GM23338 (cell line): Measurements from ENCODE around the gene GRAMD2B. TPM values are rescaled to one million over a fixed set of nuclear protein-coding genes. Genes with fewer than 3 reads are reported as not detected.

ENCODE experiments used
- ATAC-seq: fragments of 200-7000 bp; cut with Tn5 transposase; 3 replicates; pipeline ENCODE4 v1.9.1; 2020
- DNase-seq: peaks from one replicate; pipeline ENCODE4 v3.0.0-alpha.2; 2015; ENCODE audit warnings: low spot score
- H2AFZ ChIP-seq: fragments of 200-600 bp; sonication (generic); 2 replicates; pipeline ENCODE4 v1.8.0; 2016; ENCODE audit warnings: antibody characterized with exemption, mild to moderate bottlenecking, moderate library complexity
- H3F3A ChIP-seq: fragments of 200-600 bp; sonication (generic); replicated peaks from 2 replicates; pipeline ENCODE4 v1.8.0; 2017; ENCODE audit warnings: antibody characterized with exemption, mixed run types, low read depth
- H3K27ac ChIP-seq: fragments of 200-600 bp; sonication (generic); 2 replicates; pipeline ENCODE4 v1.6.1; 2016; ENCODE audit warnings: low read depth
- H3K27me3 ChIP-seq: fragments of 200-600 bp; sonication (generic); 2 replicates; pipeline ENCODE4 v1.8.0; 2016; ENCODE audit warnings: mild to moderate bottlenecking, mixed run types, moderate library complexity; ENCODE audit not compliant: insufficient read depth
- H3K36me3 ChIP-seq: fragments of 200-600 bp; sonication (generic); 2 replicates; pipeline ENCODE4 v1.8.0; 2016; ENCODE audit warnings: mild to moderate bottlenecking; ENCODE audit not compliant: insufficient read depth
- H3K4me1 ChIP-seq: fragments of 200-600 bp; sonication (generic); 2 replicates; pipeline ENCODE4 v1.8.0; 2016; ENCODE audit warnings: mild to moderate bottlenecking, moderate library complexity; ENCODE audit not compliant: insufficient read depth
- H3K4me2 ChIP-seq: fragments of 200-600 bp; sonication (generic); 2 replicates; pipeline ENCODE4 v1.7.1; 2017; ENCODE audit warnings: mixed run types
- H3K4me3 ChIP-seq: fragments of 200-600 bp; sonication (generic); 2 replicates; pipeline ENCODE4 v1.6.1; 2016; ENCODE audit warnings: mixed run types
- H3K79me2 ChIP-seq: fragments of 200-600 bp; sonication (generic); replicated peaks from 2 replicates; pipeline ENCODE4 v1.8.0; 2017; ENCODE audit warnings: mild to moderate bottlenecking; ENCODE audit not compliant: insufficient read depth
- H3K9me2 ChIP-seq: fragments of 200-600 bp; sonication (generic); 2 replicates; pipeline ENCODE4 v1.8.0; 2017; ENCODE audit not compliant: insufficient read depth
- H4K20me1 ChIP-seq: fragments of 200-600 bp; sonication (generic); replicated peaks from 2 replicates; pipeline ENCODE4 v1.8.0; 2017; ENCODE audit warnings: mild to moderate bottlenecking; ENCODE audit not compliant: insufficient read depth
- H3K27ac Mint-ChIP-seq: 2 replicates; pipeline ENCODE4 v1.8.0; 2020; ENCODE audit warnings: inconsistent platforms, mild to moderate bottlenecking, moderate library complexity, mixed read lengths
- H3K27me3 Mint-ChIP-seq: 3 replicates; pipeline ENCODE4 v1.8.0; 2022; ENCODE audit warnings: low read depth, mild to moderate bottlenecking, moderate library complexity, mixed read lengths, inconsistent platforms; ENCODE audit not compliant: insufficient read depth, poor library complexity
- H3K36me3 Mint-ChIP-seq: 3 replicates; pipeline ENCODE4 v1.8.0; 2021; ENCODE audit warnings: low read depth, mild to moderate bottlenecking, inconsistent platforms, moderate library complexity, mixed read lengths
- H3K4me1 Mint-ChIP-seq: 3 replicates; pipeline ENCODE4 v1.8.0; 2020; ENCODE audit warnings: mild to moderate bottlenecking, inconsistent platforms, mixed read lengths
- H3K4me3 Mint-ChIP-seq: 3 replicates; pipeline ENCODE4 v1.8.0; 2021; ENCODE audit warnings: moderate library complexity, mild to moderate bottlenecking, inconsistent platforms, mixed read lengths
- H3K9me3 Mint-ChIP-seq: 3 replicates; pipeline ENCODE4 v1.8.0; 2020; ENCODE audit warnings: moderate library complexity, mild to moderate bottlenecking, inconsistent platforms, mixed read lengths
- CREB1 ChIP-seq: fragments of 250-450 bp; sonication (Bioruptor Pico); IDR thresholded peaks from 2 replicates; pipeline ENCODE4 v1.5.0; 2020; ENCODE audit warnings: low read depth, mild to moderate bottlenecking, moderate library complexity
- ETS1 ChIP-seq: IDR thresholded peaks from 2 replicates; pipeline ENCODE4 v1.6.1; 2016; ENCODE audit warnings: antibody characterized with exemption
- EZH2 ChIP-seq: fragments of 200-600 bp; sonication (generic); IDR thresholded peaks from one replicate; pipeline ENCODE4 v1.8.0; 2017; ENCODE audit warnings: antibody characterized with exemption, mild to moderate bottlenecking, low read depth; ENCODE audit not compliant: unreplicated experiment
- EZH2phosphoT487 ChIP-seq: fragments of 200-600 bp; sonication (generic); IDR thresholded peaks from one replicate; pipeline ENCODE4 v1.8.1; 2018; ENCODE audit warnings: antibody characterized with exemption; ENCODE audit not compliant: unreplicated experiment
- JUNB ChIP-seq: IDR thresholded peaks from one replicate; pipeline ENCODE4 v1.6.1; 2016; ENCODE audit warnings: antibody characterized with exemption; ENCODE audit not compliant: unreplicated experiment
- NANOG ChIP-seq: IDR thresholded peaks from 2 replicates; pipeline ENCODE4 v1.6.1; 2016; ENCODE audit warnings: antibody characterized with exemption, borderline replicate concordance
- POLR2AphosphoS5 ChIP-seq: IDR thresholded peaks from 2 replicates; pipeline ENCODE4 v1.6.1; 2016; ENCODE audit warnings: antibody characterized with exemption, low read depth
- STAT1 ChIP-seq: IDR thresholded peaks from one replicate; pipeline ENCODE4 v1.6.1; 2016; ENCODE audit warnings: antibody characterized with exemption; ENCODE audit not compliant: unreplicated experiment
- ZNF114 ChIP-seq: fragments of 250-450 bp; sonication (Bioruptor Pico); IDR thresholded peaks from 2 replicates; pipeline ENCODE4 v1.5.0; 2020; ENCODE audit warnings: mild to moderate bottlenecking, moderate library complexity
- ZNF331 ChIP-seq: fragments of 250-450 bp; sonication (Bioruptor Pico); IDR thresholded peaks from 2 replicates; pipeline ENCODE4 v1.5.0; 2020; ENCODE audit warnings: low read depth, mild to moderate bottlenecking, moderate library complexity
- ZNF462 ChIP-seq: fragments of 250-450 bp; sonication (Bioruptor Pico); IDR thresholded peaks from 2 replicates; pipeline ENCODE4 v1.5.0; 2020; ENCODE audit warnings: mild to moderate bottlenecking, moderate library complexity
- polyA plus RNA-seq: library from polyadenylated mRNA; unstranded; fragments of >200 nt; fragmentation: Nextera tagmentation; extraction: Ambion mirVana; gene quantifications from 2 replicates; pipeline ENCODE4 v1.2.1, GENCODE V29; 2016
- total RNA-seq: library from RNA; depleted of rRNA; stranded (reverse); fragments of >200 nt; shearing (Covaris generic); gene quantifications from 2 replicates; pipeline ENCODE4 v1.2.3, GENCODE V29; 2014
- TF ChIP-seq, protein P1 (sequence below): IDR thresholded peaks from one replicate; pipeline ENCODE4 v1.6.1; 2018; ENCODE audit warnings: antibody characterized with exemption; ENCODE audit not compliant: unreplicated experiment
- TF ChIP-seq, protein P2 (sequence below), 2 experiments: fragments of 200-600 bp in 1 of 2; sonication (generic) in 1 of 2; conservative IDR thresholded peaks; 2 replicates each; pipeline versions ENCODE4 v1.5.1 to v1.6.1; 2016 to 2017; ENCODE audit warnings: antibody characterized with exemption in 2 of 2, low read depth in 2 of 2, mild to moderate bottlenecking in 2 of 2, moderate library complexity in 1 of 2

GRAMD2B gene
- total and polyA plus RNA-seq, 2 experiments from 2014 or later, result 9.7 to 16.9 TPM

DNA sequence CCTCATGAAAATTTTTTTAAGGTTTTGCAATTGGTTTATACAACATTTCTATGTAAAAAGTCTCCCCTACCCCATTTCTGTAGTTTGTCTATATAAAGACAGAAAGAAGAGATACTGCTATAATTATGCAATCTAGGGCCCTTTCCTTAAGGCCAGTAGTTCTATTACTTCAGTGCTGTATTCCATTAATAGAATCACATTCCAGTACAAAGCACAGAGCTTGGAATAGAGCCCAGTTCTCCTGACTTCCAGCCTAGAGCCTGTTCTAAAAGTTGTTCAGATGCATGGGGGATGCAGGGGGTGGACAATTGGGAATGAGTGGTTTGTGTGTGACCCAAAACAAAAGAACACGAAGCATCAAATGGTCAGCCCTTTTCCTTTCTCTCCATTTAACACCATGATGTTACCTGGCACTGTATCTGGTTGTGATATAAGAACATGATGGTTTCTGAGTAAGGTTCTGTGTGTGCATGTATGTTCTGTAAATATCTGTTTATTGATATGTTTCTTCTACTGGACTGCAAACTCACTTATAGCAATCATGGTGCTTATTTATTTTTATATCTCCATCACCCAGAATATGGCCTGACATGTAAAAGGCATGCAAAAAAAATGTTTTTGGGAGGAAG, 8.2 kb upstream of the GRAMD2B start:
- no peak overlapping the region for H3K4me2 ChIP-seq
- H3K4me3 ChIP-seq, result no peak overlapping the region
- no peak for DNase-seq
- TF ChIP-seq ETS1 (no peak), EZH2phosphoT487 (no peak), JUNB (no peak), STAT1 (no peak), NANOG (no peak), EZH2 (no peak), ZNF462 (no peak), POLR2AphosphoS5 (no peak), CREB1 (CRISPR knock-in tag) (no peak), ZNF331 (CRISPR knock-in tag) (no peak), ZNF114 (CRISPR knock-in tag) (no peak)
- TF ChIP-seq, protein P1, sequence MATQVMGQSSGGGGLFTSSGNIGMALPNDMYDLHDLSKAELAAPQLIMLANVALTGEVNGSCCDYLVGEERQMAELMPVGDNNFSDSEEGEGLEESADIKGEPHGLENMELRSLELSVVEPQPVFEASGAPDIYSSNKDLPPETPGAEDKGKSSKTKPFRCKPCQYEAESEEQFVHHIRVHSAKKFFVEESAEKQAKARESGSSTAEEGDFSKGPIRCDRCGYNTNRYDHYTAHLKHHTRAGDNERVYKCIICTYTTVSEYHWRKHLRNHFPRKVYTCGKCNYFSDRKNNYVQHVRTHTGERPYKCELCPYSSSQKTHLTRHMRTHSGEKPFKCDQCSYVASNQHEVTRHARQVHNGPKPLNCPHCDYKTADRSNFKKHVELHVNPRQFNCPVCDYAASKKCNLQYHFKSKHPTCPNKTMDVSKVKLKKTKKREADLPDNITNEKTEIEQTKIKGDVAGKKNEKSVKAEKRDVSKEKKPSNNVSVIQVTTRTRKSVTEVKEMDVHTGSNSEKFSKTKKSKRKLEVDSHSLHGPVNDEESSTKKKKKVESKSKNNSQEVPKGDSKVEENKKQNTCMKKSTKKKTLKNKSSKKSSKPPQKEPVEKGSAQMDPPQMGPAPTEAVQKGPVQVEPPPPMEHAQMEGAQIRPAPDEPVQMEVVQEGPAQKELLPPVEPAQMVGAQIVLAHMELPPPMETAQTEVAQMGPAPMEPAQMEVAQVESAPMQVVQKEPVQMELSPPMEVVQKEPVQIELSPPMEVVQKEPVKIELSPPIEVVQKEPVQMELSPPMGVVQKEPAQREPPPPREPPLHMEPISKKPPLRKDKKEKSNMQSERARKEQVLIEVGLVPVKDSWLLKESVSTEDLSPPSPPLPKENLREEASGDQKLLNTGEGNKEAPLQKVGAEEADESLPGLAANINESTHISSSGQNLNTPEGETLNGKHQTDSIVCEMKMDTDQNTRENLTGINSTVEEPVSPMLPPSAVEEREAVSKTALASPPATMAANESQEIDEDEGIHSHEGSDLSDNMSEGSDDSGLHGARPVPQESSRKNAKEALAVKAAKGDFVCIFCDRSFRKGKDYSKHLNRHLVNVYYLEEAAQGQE, result no peak
- TF ChIP-seq, protein P2, sequence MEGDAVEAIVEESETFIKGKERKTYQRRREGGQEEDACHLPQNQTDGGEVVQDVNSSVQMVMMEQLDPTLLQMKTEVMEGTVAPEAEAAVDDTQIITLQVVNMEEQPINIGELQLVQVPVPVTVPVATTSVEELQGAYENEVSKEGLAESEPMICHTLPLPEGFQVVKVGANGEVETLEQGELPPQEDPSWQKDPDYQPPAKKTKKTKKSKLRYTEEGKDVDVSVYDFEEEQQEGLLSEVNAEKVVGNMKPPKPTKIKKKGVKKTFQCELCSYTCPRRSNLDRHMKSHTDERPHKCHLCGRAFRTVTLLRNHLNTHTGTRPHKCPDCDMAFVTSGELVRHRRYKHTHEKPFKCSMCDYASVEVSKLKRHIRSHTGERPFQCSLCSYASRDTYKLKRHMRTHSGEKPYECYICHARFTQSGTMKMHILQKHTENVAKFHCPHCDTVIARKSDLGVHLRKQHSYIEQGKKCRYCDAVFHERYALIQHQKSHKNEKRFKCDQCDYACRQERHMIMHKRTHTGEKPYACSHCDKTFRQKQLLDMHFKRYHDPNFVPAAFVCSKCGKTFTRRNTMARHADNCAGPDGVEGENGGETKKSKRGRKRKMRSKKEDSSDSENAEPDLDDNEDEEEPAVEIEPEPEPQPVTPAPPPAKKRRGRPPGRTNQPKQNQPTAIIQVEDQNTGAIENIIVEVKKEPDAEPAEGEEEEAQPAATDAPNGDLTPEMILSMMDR (conservative IDR thresholded peaks at IDR 0.05; ENCODE audit: low read depth in 2 of 2), result no peak
- no peaks in the 10 kb centered on the region for H3K27me3 ChIP-seq
- peaks cover 2% of the 10 kb centered on the region for H3K27me3 Mint-ChIP-seq
- 0 out of 2 replicates have a peak overlapping the region, but pooled peaks have one; percentile 49 for H2AFZ ChIP-seq
- no peaks in the 10 kb centered on the region for H3K36me3 Mint-ChIP-seq
- no peaks in the 10 kb centered on the region for H3K4me1 Mint-ChIP-seq
- no peaks in the 10 kb centered on the region for H3K4me1 ChIP-seq
- H4K20me1 ChIP-seq, result no peaks in the 10 kb centered on the region
- no peak overlapping the region for H3K27ac ChIP-seq
- H3K79me2 ChIP-seq, result no peaks in the 10 kb centered on the region
- H3K9me3 Mint-ChIP-seq, result peaks cover 3% of the 10 kb centered on the region; the same call in 2 of the 3 replicates
- H3K27ac Mint-ChIP-seq, result no peak overlapping the region
- H3K36me3 ChIP-seq, result no peaks in the 10 kb centered on the region
- ATAC-seq, result no peak
- H3K9me2 ChIP-seq, result 0 out of 2 replicates have a peak, but pooled peaks cover 3% of the 10 kb centered on the region
- H3F3A ChIP-seq, result no peaks in the 10 kb centered on the region
- no peak overlapping the region for H3K4me3 Mint-ChIP-seq
